ENCODE results near the gene CFAP299.

GRCh38 chr4:80710748-80711451 is 375.4 kb downstream of the CFAP299 start:
- no peak for TF ChIP-seq CTCF (IDR thresholded peaks at IDR 0.05)
- no peak for TF ChIP-seq POLR2A (IDR thresholded peaks at IDR 0.05)

Data from right lobe of liver (tissue), 4 donors.